Measurements from ENCODE around the gene CMTM8.

CMTM8 gene

GRCh38 chr3:32310918-32311839 is 72.7 kb downstream of the CMTM8 start:
- Mint-ChIP-seq H3K27me3 (peaks cover 5% of the 10 kb centered on the region), H3K4me1 (ENCODE audit: low read depth) (peaks cover 14% of the 10 kb centered on the region), H3K36me3 (ENCODE audit: low read depth) (no peaks in the 10 kb centered on the region), H3K9me3 (no peaks in the 10 kb centered on the region), H3K27ac (no peak overlapping the region), H3K4me3 (no peak overlapping the region)
- intact Hi-C loops (cut with micrococcal nuclease), result no loop called here

- H3K4me3 Mint-ChIP-seq, result no peak overlapping the region
- no peaks in the 10 kb centered on the region for H3K9me3 Mint-ChIP-seq
- no peak overlapping the region for H3K27ac Mint-ChIP-seq
- H3K36me3 Mint-ChIP-seq (ENCODE audit: low read depth), result no peaks in the 10 kb centered on the region
- peaks cover 14% of the 10 kb centered on the region for H3K4me1 Mint-ChIP-seq (ENCODE audit: low read depth)
- intact Hi-C loops (cut with micrococcal nuclease), result no loop called here
- peaks cover 5% of the 10 kb centered on the region for H3K27me3 Mint-ChIP-seq
Observed at GRCh38 chr3:32312251-32312650, 73.8 kb downstream of the CMTM8 start.

GRCh38 chr3:32313169-32313568 is 74.7 kb downstream of the CMTM8 start:
- intact Hi-C loops (cut with micrococcal nuclease), result no loop called here
- Mint-ChIP-seq H3K27ac (no peak overlapping the region), H3K36me3 (ENCODE audit: low read depth) (no peaks in the 10 kb centered on the region), H3K4me3 (no peak overlapping the region), H3K27me3 (peaks cover 5% of the 10 kb centered on the region), H3K4me1 (ENCODE audit: low read depth) (peaks cover 14% of the 10 kb centered on the region), H3K9me3 (no peaks in the 10 kb centered on the region)

GRCh38 chr3:32313723-32314473 is 75.4 kb downstream of the CMTM8 start:
- H3K27ac Mint-ChIP-seq, result no peak overlapping the region
- intact Hi-C loops (cut with micrococcal nuclease), result no loop called here
- no peaks in the 10 kb centered on the region for H3K9me3 Mint-ChIP-seq
- peaks cover 14% of the 10 kb centered on the region for H3K4me1 Mint-ChIP-seq (ENCODE audit: low read depth)
- no peaks in the 10 kb centered on the region for H3K36me3 Mint-ChIP-seq (ENCODE audit: low read depth)
- no peak overlapping the region for H3K4me3 Mint-ChIP-seq
- H3K27me3 Mint-ChIP-seq, result peaks cover 5% of the 10 kb centered on the region

- Mint-ChIP-seq H3K27ac (no peak overlapping the region), H3K9me3 (no peaks in the 10 kb centered on the region), H3K4me3 (no peak overlapping the region), H3K4me1 (ENCODE audit: low read depth) (peaks cover 8% of the 10 kb centered on the region), H3K27me3 (peaks cover 5% of the 10 kb centered on the region), H3K36me3 (ENCODE audit: low read depth) (no peaks in the 10 kb centered on the region)
- intact Hi-C loops (cut with micrococcal nuclease), result no loop called here
Observed at GRCh38 chr3:32315441-32315840, 77.0 kb downstream of the CMTM8 start.

- intact Hi-C loops (cut with micrococcal nuclease), result no loop called here
- Mint-ChIP-seq H3K9me3 (no peaks in the 10 kb centered on the region), H3K27me3 (peaks cover 9% of the 10 kb centered on the region), H3K36me3 (ENCODE audit: low read depth) (no peaks in the 10 kb centered on the region), H3K4me1 (ENCODE audit: low read depth) (peaks cover 13% of the 10 kb centered on the region), H3K4me3 (no peak overlapping the region), H3K27ac (no peak overlapping the region)
Observed at GRCh38 chr3:32316319-32316718, 77.8 kb downstream of the CMTM8 start.

- H3K9me3 Mint-ChIP-seq, result no peaks in the 10 kb centered on the region
Observed at GRCh38 chr3:32316976-32317375, 78.5 kb downstream of the CMTM8 start.

GRCh38 chr3:32319607-32320006 is 81.1 kb downstream of the CMTM8 start:
- no peak overlapping the region for H3K27ac Mint-ChIP-seq
- intact Hi-C loops (cut with micrococcal nuclease), result no loop called here
- peaks cover 5% of the 10 kb centered on the region for H3K4me1 Mint-ChIP-seq (ENCODE audit: low read depth)
- H3K9me3 Mint-ChIP-seq, result no peaks in the 10 kb centered on the region
- H3K4me3 Mint-ChIP-seq, result no peak overlapping the region
- H3K27me3 Mint-ChIP-seq, result peaks cover 7% of the 10 kb centered on the region
- H3K36me3 Mint-ChIP-seq (ENCODE audit: low read depth), result no peaks in the 10 kb centered on the region

More at GRCh38 chr3:32316976-32317375, 78.5 kb downstream of the CMTM8 start:
- Mint-ChIP-seq H3K4me3 (no peak overlapping the region), H3K36me3 (ENCODE audit: low read depth) (no peaks in the 10 kb centered on the region), H3K4me1 (ENCODE audit: low read depth) (peaks cover 13% of the 10 kb centered on the region), H3K27ac (no peak overlapping the region), H3K27me3 (peaks cover 8% of the 10 kb centered on the region)
- intact Hi-C loops (cut with micrococcal nuclease), result no loop called here

- intact Hi-C loops (cut with micrococcal nuclease), result no loop called here
- H3K9me3 Mint-ChIP-seq, result no peaks in the 10 kb centered on the region
- no peaks in the 10 kb centered on the region for H3K36me3 Mint-ChIP-seq (ENCODE audit: low read depth)
- H3K4me3 Mint-ChIP-seq, result no peak overlapping the region
- peaks cover 7% of the 10 kb centered on the region for H3K27me3 Mint-ChIP-seq
- H3K4me1 Mint-ChIP-seq (ENCODE audit: low read depth), result peaks cover 5% of the 10 kb centered on the region
- H3K27ac Mint-ChIP-seq, result no peak overlapping the region
Observed at GRCh38 chr3:32320080-32320479, 81.6 kb downstream of the CMTM8 start.

GRCh38 chr3:32321095-32321790 is 82.8 kb downstream of the CMTM8 start:
- peaks cover 7% of the 10 kb centered on the region for H3K27me3 Mint-ChIP-seq
- H3K4me1 Mint-ChIP-seq (ENCODE audit: low read depth), result peaks cover 5% of the 10 kb centered on the region
- H3K4me3 Mint-ChIP-seq, result no peak overlapping the region
- H3K27ac Mint-ChIP-seq, result no peak overlapping the region
- intact Hi-C loops (cut with micrococcal nuclease), result no loop called here
- no peaks in the 10 kb centered on the region for H3K36me3 Mint-ChIP-seq (ENCODE audit: low read depth)
- H3K9me3 Mint-ChIP-seq, result no peaks in the 10 kb centered on the region

- Mint-ChIP-seq H3K27ac (no peak overlapping the region), H3K9me3 (no peaks in the 10 kb centered on the region), H3K4me3 (no peak overlapping the region), H3K36me3 (ENCODE audit: low read depth) (no peaks in the 10 kb centered on the region), H3K27me3 (peaks cover 7% of the 10 kb centered on the region), H3K4me1 (ENCODE audit: low read depth) (peaks cover 5% of the 10 kb centered on the region)
- intact Hi-C loops (cut with micrococcal nuclease), result no loop called here
Observed at GRCh38 chr3:32322311-32322710, 83.8 kb downstream of the CMTM8 start.

- Mint-ChIP-seq H3K27ac (no peak overlapping the region), H3K36me3 (ENCODE audit: low read depth) (no peaks in the 10 kb centered on the region), H3K4me3 (no peak overlapping the region), H3K4me1 (ENCODE audit: low read depth) (peaks cover 5% of the 10 kb centered on the region), H3K9me3 (no peaks in the 10 kb centered on the region), H3K27me3 (peaks cover 7% of the 10 kb centered on the region)
- intact Hi-C loops (cut with micrococcal nuclease), result no loop called here
Observed at GRCh38 chr3:32323604-32324003, 85.1 kb downstream of the CMTM8 start.

GRCh38 chr3:32325201-32325600 is 86.7 kb downstream of the CMTM8 start:
- Mint-ChIP-seq H3K9me3 (no peaks in the 10 kb centered on the region), H3K36me3 (ENCODE audit: low read depth) (no peaks in the 10 kb centered on the region), H3K27ac (no peak overlapping the region), H3K27me3 (peaks cover 7% of the 10 kb centered on the region), H3K4me1 (ENCODE audit: low read depth) (peaks cover 5% of the 10 kb centered on the region), H3K4me3 (no peak overlapping the region)
- intact Hi-C loops (cut with micrococcal nuclease), result no loop called here

GRCh38 chr3:32325927-32326326 is 87.4 kb downstream of the CMTM8 start:
- peaks cover 4% of the 10 kb centered on the region for H3K4me1 Mint-ChIP-seq (ENCODE audit: low read depth)

More at GRCh38 chr3:32325927-32326326, 87.4 kb downstream of the CMTM8 start:
- intact Hi-C loops (cut with micrococcal nuclease), result no loop called here
- Mint-ChIP-seq H3K36me3 (ENCODE audit: low read depth) (no peaks in the 10 kb centered on the region), H3K27ac (no peak overlapping the region), H3K4me3 (no peak overlapping the region), H3K27me3 (peaks cover 6% of the 10 kb centered on the region), H3K9me3 (no peaks in the 10 kb centered on the region)

Data from dendritic cell treated with granulocyte-macrophage colony-stimulating factor and Interleukin-4, amounts not matched to agents 40 ng/mL and 50 ng/mL, for 4 days (primary cell).